NCI-H526 (cell line): ENCODE data around the gene CCDC97.

Source experiments
- DNase-seq, 2 experiments: peaks; one replicate each; lab custom pipeline; 2025; lab: John Stamatoyannopoulos, UW

Gene CCDC97

DNA sequence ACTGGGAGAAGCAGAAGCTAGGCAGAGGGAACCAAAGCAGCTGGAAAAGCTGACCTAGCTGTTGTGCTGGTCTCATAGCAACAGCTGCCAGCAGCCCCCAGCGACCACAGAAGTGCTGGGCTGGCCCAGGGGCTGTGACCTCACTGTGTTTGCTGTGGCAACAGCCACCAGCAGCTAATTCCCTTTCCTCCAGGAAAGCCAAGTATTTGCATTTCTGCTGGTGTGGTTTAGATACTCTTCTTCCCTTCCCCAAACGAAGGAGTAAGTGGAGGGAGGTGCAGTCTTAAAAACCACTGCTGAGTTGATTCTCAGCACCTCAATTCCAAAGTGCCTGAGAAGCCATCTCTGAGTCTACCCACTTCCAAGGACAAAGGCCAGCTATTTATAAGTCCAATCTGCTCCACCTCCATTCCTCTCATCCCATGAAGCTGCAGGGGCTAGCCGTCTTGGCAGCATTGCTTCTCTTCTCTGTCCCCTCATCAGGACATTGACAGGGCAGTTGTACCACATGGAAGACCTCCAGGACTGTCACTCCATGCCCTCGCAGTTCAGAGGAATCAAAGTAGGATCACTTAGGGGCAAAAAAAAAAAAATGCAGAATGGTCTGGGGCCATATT lies 11.5 kb upstream of the CCDC97 start:
- DNase-seq: peak; percentile 20 to 37

DNA sequence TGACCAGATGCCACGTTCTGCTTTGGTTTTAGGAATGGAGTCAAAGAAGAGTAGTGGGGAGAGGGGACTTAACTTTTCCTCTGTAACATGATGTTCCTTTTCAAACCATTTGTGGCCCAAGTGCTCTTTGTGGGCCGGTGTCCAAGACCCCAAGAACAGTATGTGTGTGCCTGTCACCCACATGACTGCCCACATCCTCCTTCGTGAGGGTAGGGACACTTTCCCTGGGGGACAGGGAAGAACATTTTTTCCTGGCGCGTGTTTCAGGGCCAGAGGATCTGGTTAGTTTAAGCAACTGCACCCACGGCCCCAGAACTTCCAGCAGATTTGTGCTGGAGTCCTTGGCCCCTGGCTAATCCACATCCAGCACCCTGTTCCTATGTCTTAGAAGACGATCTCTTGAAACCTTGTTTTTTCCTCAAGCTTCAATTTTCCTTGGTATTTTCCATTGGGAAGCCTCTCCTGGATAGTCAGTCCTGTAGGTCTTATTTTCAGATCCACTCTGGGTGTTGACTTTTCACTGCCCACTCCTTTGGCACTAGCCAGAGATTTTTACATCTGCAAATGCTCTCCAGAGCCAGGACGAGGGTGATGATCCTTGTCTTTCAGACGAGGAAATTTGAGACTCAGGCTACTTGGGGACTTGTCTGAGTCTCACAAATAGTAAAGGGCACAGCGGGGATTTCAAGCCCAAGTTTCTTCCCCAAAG lies 10.8 kb upstream of the CCDC97 start:
- no peak for DNase-seq

DNA sequence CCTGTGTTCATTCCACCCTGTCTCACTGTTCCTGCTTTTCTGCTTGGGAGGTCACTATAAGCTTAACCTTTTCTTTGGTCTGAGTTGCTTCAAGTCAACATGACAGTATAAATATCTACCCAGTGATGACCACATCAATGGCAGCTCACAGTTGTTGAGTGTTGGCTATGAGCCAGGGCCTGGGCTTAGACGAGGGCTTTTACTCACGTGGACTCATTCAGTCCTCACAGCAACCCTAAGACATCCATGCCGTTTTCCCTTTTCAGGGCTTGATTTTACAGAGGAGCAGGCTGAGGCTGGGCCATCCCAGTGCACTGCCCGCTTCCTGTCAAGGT lies 10.2 kb upstream of the CCDC97 start:
- no peak for DNase-seq

DNA sequence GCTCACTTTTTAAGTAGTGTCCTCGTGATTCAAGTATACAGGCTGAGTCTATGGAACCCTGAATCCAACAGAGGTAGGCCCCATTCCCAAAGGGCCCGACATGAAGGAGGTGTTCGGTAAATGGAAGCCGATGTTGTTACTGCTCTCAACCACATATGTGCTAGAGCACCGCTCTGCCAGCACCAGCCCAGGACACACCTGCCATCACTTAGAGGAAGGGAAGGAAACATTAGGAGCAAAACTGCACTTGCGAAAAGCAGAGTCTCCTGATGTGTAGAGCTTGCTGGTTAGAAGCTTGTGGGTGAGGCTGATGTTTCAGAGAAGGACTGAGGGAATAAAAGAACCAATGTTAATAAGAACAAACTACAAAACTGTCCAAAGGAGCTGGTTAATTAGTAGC lies 9.4 kb upstream of the CCDC97 start:
- no peak for DNase-seq

DNA sequence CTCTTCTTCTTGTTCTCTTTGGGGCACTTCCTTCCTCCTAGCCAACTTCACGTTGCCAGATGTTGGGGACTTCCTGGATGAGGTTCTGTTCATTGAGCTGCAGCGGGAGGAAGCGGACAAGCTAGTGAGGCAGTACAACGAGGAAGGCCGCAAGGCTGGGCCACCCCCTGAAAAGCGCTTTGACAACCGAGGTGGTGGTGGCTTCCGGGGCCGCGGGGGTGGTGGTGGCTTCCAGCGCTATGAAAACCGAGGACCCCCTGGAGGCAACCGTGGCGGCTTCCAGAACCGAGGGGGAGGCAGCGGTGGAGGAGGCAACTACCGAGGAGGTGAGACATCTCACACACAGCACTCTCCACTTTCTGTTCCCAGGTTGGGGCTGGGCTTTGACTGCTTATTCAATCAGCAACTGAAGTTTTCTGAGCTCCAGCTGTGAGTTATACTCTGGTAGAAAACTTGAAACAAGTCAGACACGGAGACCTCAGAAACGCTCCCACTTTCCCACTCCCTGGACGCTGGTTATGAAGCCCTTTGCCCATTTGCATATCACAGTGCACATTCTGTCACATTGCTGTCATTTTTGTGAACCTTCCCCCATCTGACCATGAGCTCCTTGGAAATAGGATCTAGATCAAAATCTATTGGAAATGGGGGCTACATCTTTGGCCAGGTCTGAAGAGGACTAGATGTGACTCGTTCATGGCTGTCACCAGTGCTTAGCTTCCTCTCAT lies 7.2 kb upstream of the CCDC97 start:
- no peak for DNase-seq

DNA sequence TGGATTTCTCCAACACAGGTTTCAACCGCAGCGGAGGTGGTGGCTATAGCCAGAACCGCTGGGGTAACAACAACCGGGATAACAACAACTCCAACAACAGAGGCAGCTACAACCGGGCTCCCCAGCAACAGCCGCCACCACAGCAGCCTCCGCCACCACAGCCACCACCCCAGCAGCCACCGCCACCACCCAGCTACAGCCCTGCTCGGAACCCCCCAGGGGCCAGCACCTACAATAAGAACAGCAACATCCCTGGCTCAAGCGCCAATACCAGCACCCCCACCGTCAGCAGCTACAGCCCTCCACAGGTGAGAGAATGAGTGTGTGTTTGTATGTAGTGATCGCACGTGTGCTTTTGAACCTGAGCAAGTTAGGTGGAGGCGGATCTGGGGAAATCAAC lies 6.0 kb upstream of the CCDC97 start:
- DNase-seq: no peak

DNA sequence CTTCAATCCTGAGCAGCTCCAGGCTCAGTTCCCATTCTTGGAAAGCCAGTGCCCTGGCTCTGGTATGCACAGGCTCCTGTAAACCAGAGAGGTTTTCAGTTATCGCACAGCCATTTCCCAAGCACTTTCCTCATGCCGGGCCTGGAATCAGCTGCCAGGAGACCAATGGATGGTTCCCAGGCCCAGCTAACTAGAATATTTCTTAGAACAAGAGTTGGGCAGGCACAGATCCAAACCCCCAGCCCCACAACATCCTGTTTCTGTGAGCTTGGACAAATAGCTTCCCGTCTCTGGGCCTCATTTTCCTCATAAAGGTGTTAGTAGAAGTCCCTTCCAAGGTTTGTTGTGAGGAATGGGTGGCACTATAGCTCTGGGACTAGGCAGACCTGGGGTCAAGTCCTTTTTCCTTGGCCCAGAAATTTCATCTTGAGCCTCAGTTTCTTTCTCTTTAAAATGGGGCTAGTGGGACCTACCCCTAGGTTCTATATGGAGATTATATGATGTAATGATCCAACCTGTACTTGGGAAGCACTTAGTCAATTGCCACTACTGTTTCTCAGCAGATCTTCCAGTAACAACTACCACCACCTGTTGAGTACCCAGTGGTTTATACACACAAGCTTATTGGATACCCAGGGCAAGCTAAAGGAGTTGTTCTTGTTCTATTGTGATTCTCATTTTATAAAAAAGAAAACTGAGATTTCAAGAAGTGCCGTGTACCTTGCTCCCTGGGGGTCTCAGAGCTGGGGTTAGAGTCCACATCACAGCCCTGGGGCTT lies 5.1 kb upstream of the CCDC97 start:
- DNase-seq: no peak

DNA sequence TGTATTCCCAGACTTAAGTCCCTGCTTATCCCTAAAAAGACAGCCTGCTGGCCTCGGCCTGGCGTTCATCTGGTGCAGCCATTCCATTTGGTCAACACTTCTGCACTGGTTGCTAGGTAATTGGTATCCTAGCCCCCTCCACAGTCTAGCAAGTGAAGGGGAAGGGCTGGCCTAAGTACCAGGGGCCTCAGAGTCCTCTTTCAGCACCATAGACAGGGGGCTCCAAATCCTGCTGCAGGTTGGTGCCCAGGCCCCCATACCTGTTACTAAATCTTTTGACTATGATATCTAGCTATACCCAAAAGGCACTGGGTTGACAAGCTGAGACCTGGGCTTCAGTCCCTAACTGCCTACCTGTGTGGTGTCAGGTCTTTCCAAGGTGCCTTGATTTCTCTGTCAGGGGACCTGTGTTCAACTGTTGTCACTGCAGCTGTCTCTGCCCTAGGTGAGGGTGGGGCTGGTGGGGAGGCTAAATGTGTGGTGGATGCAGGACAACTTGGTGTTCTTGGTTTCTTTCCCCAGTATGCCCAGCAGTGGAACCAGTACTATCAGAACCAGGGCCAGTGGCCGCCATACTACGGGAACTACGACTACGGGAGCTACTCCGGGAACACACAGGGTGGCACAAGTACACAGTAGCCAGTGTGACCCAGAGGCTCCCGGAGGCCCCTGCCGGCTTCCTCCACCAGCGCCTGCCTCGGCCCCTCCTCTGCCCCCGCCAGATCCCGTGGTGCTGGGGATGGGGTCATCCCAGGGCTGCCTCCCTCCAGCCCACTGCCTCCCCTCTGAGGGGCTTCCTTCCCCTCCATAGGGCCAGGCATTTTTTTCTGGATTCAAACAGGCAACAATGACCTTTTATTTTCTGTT lies 3.8 kb upstream of the CCDC97 start:
- no peak for DNase-seq

DNA sequence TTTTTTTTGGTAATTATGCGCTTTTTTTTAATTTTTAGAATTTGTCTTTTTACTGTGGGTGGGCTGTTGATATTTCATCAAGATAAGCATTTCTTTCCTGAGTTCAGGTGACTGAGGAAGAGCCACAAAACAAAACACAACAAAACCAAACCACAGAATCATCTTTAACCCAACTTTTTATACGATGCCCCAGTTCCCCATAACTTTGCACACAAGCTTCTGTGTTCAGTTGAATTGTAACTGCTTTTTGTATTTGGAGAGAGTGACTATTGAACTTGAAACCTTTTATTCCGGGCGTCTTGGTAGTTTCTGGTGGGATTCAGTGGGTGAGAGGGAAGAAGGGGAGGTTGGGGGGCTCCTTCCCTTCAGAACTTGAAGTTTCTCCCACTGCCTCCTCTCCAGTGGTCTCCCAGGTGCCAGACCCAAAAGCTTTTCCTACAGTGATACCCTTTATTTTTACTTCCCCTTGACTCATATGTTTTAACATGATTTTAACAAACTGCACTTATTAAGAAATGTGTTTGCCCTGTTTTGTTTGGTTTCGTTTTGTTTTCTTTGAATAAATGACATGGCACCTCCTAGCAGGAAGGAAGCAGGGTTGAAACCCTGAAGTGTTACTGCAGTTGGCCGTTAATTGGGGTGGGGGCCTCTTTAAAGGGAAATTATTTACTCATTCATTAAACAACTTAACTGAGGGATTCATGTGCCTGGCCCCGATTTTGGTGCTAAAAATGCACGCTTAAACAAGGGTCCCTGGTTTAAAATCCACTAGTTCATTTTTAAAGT lies 2.7 kb upstream of the CCDC97 start:
- no peak for DNase-seq

DNA sequence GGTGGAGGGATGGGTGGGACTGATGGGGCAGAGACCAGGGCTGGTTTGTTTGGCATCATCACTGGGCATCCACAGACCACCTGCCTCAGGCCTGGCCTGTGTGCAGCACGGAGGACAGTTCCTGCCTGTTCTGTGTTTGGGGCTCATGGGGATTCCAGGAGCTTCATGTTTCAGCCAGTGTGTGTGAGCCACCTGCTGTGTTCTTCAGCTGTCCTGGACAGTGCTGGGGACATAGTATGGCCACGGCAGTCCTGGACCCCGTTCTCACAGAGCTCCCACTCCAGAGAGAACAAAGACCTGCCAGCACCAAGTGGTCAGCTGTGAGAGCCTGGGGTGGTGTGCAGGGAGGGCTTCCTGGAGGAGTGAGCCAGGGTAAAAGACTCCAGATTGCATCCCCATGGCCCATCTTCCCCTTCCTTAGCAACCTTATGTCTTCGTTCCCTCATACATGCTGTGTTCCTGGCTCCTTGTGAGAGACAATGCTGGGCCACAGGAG lies 2.0 kb upstream of the CCDC97 start:
- no peak for DNase-seq

DNA sequence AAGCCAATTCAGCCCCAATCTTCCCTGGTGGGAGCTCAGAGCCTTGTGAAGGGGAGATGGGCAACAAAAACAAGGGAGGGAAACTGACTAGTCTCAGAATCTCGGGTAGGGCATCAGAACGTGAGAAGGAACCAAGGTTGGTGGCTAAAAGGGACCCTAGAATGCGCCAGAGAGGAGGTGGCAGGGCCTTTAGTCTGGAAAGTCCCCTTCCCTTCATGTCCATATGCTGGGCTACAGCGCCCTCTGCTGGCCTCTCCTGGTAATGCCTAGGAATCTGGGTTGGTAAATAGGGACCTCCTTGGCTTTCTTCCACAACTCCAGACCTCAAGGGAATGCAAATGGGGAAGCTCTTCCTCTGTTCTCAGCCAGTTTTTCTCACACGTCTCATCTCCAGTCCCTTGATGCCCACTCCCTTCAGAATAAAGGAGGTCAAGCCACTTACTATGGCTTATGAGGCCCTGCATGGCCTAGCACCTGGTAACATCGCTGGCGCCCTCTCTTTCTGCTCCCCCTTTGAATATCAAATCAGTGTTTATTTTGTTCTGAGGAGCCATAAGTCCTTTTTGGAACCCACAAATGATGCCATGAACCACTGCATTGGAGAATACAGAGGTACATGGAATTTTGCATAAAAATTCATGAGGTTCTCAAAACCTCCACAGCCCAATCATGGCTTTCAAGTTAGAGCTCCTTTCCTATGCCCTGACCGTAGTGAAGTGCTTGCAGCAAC lies 1.4 kb upstream of the CCDC97 start:
- peak; percentile 73 to 93 for DNase-seq

DNA sequence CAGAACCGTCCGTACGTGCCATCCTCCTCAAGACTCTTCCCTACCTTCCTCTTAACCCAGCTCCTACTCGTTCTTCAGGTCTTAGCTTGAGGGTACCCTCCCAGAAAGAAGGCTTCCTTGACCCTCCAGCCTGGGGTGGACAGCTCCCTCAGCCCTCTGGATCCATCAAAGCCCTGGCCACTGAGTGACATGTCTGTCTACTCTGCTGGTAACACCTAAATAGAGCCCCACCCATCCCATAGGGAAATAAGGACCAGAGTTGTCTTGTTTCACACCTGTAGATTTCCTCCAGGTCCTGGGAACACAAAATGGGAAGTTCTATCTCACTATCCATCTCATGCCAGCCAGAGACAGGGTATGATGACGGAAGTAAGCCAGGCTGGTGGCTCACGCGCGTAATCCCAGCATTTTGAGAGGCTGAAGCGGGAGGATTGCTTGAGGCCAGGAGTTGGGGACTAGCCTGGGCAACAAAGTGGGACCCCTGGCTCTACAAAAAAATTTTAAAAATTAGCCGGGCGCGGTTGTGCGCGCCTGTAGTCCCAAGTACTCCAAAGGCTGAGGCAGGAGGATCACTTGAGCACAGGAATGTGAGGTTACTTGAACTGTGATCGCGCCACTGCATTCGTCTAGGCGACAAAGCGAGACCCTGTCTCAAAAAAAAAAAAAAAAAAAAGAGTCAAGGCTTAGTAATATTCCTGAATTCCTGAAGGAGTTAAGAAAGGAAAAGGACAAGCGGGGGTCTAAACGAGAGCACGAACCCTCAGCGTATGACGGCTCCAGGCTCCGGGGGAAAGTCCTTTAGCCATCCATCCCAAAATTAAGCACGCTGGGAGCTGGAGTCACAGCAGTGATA lies 566 bp upstream of the CCDC97 start:
- DNase-seq: peak in 1 of 2 experiments; percentile 43

DNA sequence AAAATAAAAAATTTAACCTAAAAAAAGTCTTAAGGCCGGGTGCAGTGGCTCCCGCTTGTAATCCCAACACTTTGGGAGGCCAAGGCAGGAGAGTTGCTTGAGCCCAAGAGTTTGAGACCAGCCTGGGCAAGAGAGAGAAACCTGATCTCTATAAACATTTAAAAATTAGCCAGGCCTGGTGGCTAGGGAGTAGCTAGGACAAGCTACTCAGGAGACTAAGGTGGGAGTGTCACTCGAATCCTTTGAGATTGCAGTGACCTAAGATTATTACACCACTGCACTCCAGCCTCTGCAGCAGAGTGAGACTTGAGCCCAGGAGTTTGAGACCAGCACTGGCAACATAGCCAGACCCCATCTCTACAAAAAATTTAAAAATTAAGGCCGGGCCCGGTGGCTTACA lies 1.1 kb downstream of the CCDC97 start:
- no peak for DNase-seq

DNA sequence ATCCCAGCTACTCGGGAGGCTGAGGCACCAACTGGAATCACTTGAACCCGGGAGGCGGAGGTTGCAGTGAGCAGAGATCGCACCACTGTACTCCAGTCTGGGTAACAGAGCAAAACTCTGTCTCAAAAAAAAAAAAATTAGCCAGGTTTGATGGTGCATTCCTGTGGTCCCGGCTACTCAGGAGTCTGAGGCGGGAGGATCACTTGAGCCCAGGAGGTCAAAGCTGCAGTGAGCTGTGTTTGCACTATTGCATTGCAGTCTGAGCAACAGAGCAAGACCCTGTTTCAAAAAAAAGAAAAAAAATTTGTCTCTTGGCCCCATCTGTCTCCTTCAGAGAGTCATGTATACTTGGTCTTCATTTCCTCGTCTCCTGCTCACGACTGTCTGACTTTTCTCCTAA lies 1.6 kb downstream of the CCDC97 start:
- DNase-seq: no peak

DNA sequence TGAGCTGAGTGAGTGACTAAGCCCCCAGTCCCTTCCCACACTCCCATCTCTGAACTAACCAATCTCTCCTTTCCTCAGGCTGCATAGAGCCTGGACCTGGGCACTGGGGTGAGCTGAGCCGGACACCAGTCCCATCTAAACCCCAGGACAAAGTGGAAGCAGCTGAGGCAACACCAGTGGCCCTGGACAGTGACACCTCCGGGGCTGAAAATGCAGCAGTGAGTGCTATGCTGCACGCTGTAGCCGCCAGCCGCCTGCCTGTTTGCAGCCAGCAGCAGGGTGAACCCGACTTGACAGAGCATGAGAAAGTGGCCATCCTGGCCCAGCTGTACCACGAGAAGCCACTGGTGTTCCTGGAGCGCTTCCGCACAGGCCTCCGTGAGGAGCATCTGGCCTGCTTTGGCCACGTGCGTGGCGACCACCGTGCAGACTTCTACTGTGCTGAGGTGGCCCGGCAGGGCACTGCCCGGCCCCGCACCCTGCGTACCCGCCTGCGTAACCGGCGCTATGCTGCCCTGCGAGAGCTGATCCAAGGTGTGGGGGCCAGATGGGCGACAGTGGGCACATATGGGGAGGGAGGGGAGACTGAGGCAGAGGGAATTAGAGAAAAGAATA lies 6.4 kb downstream of the CCDC97 start:
- no peak for DNase-seq

DNA sequence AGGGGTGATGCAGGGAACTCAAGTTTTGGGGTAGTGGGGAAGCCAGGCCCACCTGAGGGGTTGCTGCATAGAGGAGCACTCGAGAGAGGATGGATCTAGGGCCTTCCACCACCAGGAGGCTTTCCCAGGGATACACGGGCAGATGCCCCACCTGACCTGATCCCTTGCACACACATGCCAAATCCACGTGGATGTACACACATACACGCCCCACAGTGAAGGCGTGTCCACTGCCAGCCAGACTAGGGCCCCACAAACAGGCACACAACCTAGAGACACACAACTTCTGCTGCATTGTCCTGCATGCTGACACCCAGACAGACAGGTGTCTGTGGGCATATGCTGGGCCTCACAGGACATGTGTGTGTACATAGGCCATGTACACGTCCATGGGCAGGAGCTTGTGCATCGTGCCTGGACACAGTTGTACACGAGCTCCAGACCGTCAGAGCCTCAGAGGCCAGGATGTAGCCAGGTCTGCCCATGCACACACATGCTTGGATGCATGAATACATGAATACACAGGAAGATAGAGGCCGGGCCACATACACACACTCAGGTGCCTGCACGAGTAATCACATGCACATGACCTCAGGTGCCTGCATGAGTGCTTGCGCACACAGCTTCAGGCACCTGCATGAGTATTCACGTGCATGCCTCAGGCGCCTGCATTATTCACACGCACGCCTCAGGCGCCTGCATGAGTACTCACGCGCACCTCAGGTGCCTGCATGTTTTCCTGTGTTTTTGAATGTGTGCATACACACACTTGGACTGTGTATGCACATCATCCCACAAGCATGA lies 8.9 kb downstream of the CCDC97 start:
- DNase-seq: no peak

DNA sequence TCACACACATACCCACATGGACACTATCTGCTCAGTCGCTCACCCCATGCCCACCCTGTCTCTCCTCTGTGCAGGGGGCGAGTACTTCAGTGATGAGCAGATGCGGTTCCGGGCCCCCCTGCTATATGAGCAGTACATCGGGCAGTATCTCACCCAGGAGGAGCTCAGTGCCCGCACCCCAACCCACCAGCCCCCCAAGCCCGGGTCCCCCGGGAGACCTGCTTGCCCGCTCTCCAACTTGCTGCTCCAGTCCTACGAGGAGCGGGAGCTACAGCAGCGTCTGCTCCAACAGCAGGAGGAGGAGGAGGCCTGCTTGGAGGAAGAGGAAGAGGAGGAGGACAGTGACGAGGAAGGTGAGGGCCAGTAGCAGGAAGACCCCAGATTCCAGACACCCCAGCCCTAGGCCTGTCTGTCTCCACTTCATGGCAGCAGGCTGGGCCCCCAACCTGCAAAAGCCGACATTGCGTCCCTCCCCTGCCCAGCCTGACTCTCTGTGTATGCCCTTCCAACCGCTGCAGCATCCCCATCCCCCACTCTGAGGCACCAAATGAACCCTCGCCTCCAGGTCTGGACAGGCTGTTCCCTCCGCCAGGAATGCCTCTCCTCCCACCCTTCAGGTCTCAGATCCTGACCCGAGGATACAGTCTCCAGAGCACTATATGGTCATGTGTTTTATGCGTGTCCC lies 9.7 kb downstream of the CCDC97 start:
- DNase-seq: no peak
